Prostate gland (tissue), 2 donors: ENCODE data around the gene ENTPD1. TPM values are rescaled to one million over a fixed set of nuclear protein-coding genes. Genes with fewer than 3 reads are reported as not detected.

Experiments used
- DNase-seq: peaks from one replicate; pipeline ENCODE4 v3.0.0-alpha.2; 2019; ENCODE audit warnings: low spot score
- H3K27ac ChIP-seq, 2 donors: fragments of 200-600 bp; sonication (generic); 2 replicates each; pipeline ENCODE4 v1.5.1; 2017 to 2019
- H3K27me3 ChIP-seq: fragments of 200-600 bp; sonication (generic); replicated peaks from 2 replicates; pipeline ENCODE4 v1.5.1; 2019; ENCODE audit not compliant: insufficient read depth
- H3K36me3 ChIP-seq, 2 donors: fragments of 200-600 bp; sonication (generic); 1 replicate in 1 of 2; 2 replicates in 1 of 2; pipeline versions ENCODE4 v1.5.1 to v1.8.1; 2017 to 2019
- H3K4me1 ChIP-seq: fragments of 200-600 bp; sonication (generic); replicated peaks from 2 replicates; pipeline ENCODE4 v1.5.1; 2019
- H3K4me3 ChIP-seq, 2 donors: fragments of 200-600 bp; sonication (generic); 2 replicates each; pipeline ENCODE4 v1.5.1; 2017 to 2019
- H3K9me3 ChIP-seq: fragments of 200-600 bp; sonication (generic); 2 replicates; pipeline ENCODE4 v1.5.1; 2017
- CTCF ChIP-seq, 4 experiments: fragments of 200-600 bp in 2 of 4; fragments of 450-650 bp in 2 of 4; sonication (generic) in 2 of 4; IDR thresholded peaks; 1 replicate in 3 of 4; 2 replicates in 1 of 4; pipeline ENCODE4 v1.5.1; 2016 to 2019; ENCODE audit warnings: antibody characterized with exemption in 4 of 4, mild to moderate bottlenecking in 2 of 4, moderate library complexity in 2 of 4
- POLR2A ChIP-seq: fragments of 450-650 bp; IDR thresholded peaks from one replicate; pipeline ENCODE4 v1.6.1; 2016; ENCODE audit warnings: antibody characterized with exemption, mild to moderate bottlenecking
- POLR2AphosphoS5 ChIP-seq: sonication (generic); formaldehyde crosslinking; IDR thresholded peaks from one replicate; pipeline ENCODE4 v1.6.1; 2017; ENCODE audit warnings: antibody characterized with exemption
- WGBS: methylation state at CpG from one replicate; pipeline ENCODE4 v1.1.5; 2018; 5-methylcytosine and 5-hydroxymethylcytosine counted together
- intact Hi-C: fragments of 100-400 bp; cut with DNase I; formaldehyde crosslinking; loops from one replicate; pipeline ENCODE4 v1.14.2; 2022
- total RNA-seq, 2 donors: library from RNA; depleted of rRNA; stranded (reverse); fragments of >200 nt; gene quantifications; one replicate each; pipeline ENCODE4 v1.1.0, GENCODE V29; 2016

The ENTPD1 gene
- total RNA-seq, 2 donors from 2014 or later = 7.0 to 9.3 TPM

- Histone ChIP-seq H3K27me3 (no peaks in the 10 kb centered on the region), H3K9me3 (no peaks in the 10 kb centered on the region), H3K4me3 (no peak overlapping the region), H3K36me3 (no peaks in the 10 kb centered on the region), H3K4me1 (no peaks in the 10 kb centered on the region), H3K27ac (no peak overlapping the region)
- no peak for DNase-seq
- intact Hi-C loops = no loop called here
- WGBS = 80% methylated on average over 2 of the region's 2 CpGs
- TF ChIP-seq CTCF (IDR thresholded peaks at IDR 0.05) (no peak), POLR2A (no peak), POLR2AphosphoS5 (no peak)
Observed at GRCh38 chr10:95848841-95849240, 92.9 kb downstream of the ENTPD1 start.

- TF ChIP-seq POLR2AphosphoS5 = no peak
- TF ChIP-seq POLR2A = no peak
- TF ChIP-seq CTCF (IDR thresholded peaks at IDR 0.05) = no peak
- Histone ChIP-seq H3K4me3 (no peak overlapping the region), H3K27ac (no peak overlapping the region), H3K36me3 (no peaks in the 10 kb centered on the region), H3K4me1 (no peaks in the 10 kb centered on the region), H3K9me3 (no peaks in the 10 kb centered on the region), H3K27me3 (no peaks in the 10 kb centered on the region)
- DNase-seq = no peak
- intact Hi-C loops = no loop called here
Observed at GRCh38 chr10:95850791-95851190, 94.8 kb downstream of the ENTPD1 start.

GRCh38 chr10:95860166-95860940, 104.4 kb downstream of the ENTPD1 start:
- no peaks in the 10 kb centered on the region for H3K27me3 ChIP-seq
- 89% methylated on average over 3 of the region's 3 CpGs for WGBS
- intact Hi-C loops = no loop called here
- no peaks in the 10 kb centered on the region for H3K9me3 ChIP-seq
- no peaks in the 10 kb centered on the region for H3K36me3 ChIP-seq
- TF ChIP-seq CTCF (IDR thresholded peaks at IDR 0.05) = no peak
- no peak for TF ChIP-seq POLR2A
- no peak for TF ChIP-seq POLR2AphosphoS5
- no peaks in the 10 kb centered on the region for H3K4me1 ChIP-seq
- H3K4me3 ChIP-seq = no peak overlapping the region
- DNase-seq = no peak
- H3K27ac ChIP-seq = no peak overlapping the region

- no peak overlapping the region for H3K4me3 ChIP-seq
- no peak for TF ChIP-seq POLR2AphosphoS5
- TF ChIP-seq CTCF (IDR thresholded peaks at IDR 0.05) = no peak
- TF ChIP-seq POLR2A = no peak
- no peaks in the 10 kb centered on the region for H3K27me3 ChIP-seq
- no peaks in the 10 kb centered on the region for H3K4me1 ChIP-seq
- no peaks in the 10 kb centered on the region for H3K36me3 ChIP-seq
- H3K27ac ChIP-seq = no peak overlapping the region
- no peak for DNase-seq
- no peaks in the 10 kb centered on the region for H3K9me3 ChIP-seq
- 89% methylated on average over 2 of the region's 2 CpGs for WGBS
- intact Hi-C loops = no loop called here
Observed at GRCh38 chr10:95861386-95861785, 105.4 kb downstream of the ENTPD1 start.
